K562 (cell line): Measurements from ENCODE around the gene RNF13. TPM values are rescaled to one million over a fixed set of nuclear protein-coding genes. Genes with fewer than 3 reads are reported as not detected.

Experiments used
- ATF3 ChIP-seq, 2 experiments: fragments of 450-650 bp in 1 of 2; sonication (generic) in 1 of 2; formaldehyde crosslinking in 1 of 2; IDR thresholded peaks in 1 of 2; conservative IDR thresholded peaks in 1 of 2; 2 replicates each; pipeline versions ENCODE4 v1.6.1 to v1.8.1; 2016 to 2023; ENCODE audit warnings: mild to moderate bottlenecking in 2 of 2, moderate library complexity in 2 of 2, inconsistent platforms in 1 of 2, missing genetic modification reagents in 1 of 2
- CBFA2T2 ChIP-seq: fragments of 450-650 bp; conservative IDR thresholded peaks from 2 replicates; pipeline ENCODE4 v1.6.1; 2017; ENCODE audit warnings: mild to moderate bottlenecking
- CEBPB ChIP-seq: fragments of 450-650 bp; IDR thresholded peaks from 2 replicates; pipeline ENCODE4 v1.6.1; 2016; ENCODE audit warnings: missing genetic modification characterization, missing compliant biosample characterization
- CTCF ChIP-seq, 3 experiments: IDR thresholded peaks in 2 of 3; conservative IDR thresholded peaks in 1 of 3; 2 replicates each; pipeline ENCODE4 v1.5.1; 2011 to 2012; ENCODE audit warnings: low read length in 3 of 3, mild to moderate bottlenecking in 3 of 3, control low read depth in 2 of 3, improper control_type of control experiment in 1 of 3, inconsistent platforms in 1 of 3, low read depth in 1 of 3, mixed read lengths in 1 of 3, moderate library complexity in 1 of 3; ENCODE audit not compliant: insufficient read depth in 2 of 3
- E2F1 ChIP-seq: sonication (generic); formaldehyde crosslinking; IDR thresholded peaks from 2 replicates; pipeline ENCODE4 v1.8.1; 2023; ENCODE audit warnings: mild to moderate bottlenecking, missing genetic modification reagents, moderate library complexity
- GATAD2B ChIP-seq: fragments of 450-650 bp; IDR thresholded peaks from 2 replicates; pipeline ENCODE4 v1.6.1; 2017; ENCODE audit warnings: mild to moderate bottlenecking, borderline replicate concordance
- JUNB ChIP-seq: fragments of 450-650 bp; formaldehyde crosslinking; conservative IDR thresholded peaks from 2 replicates; pipeline ENCODE4 v1.4.0; 2020; ENCODE audit warnings: mild to moderate bottlenecking
- ZNF280B ChIP-seq: fragments of 250-450 bp; sonication (Bioruptor Pico); IDR thresholded peaks from 2 replicates; pipeline ENCODE4 v1.5.1; 2021; ENCODE audit warnings: mild to moderate bottlenecking
- ZNF318 ChIP-seq, 2 experiments: fragments of 450-650 bp; IDR thresholded peaks; 2 replicates each; pipeline ENCODE4 v1.6.1; 2016; ENCODE audit warnings: mild to moderate bottlenecking in 2 of 2, borderline replicate concordance in 1 of 2, low read depth in 1 of 2, moderate library complexity in 1 of 2
- ZNF740 ChIP-seq, 3 experiments: fragments of 200-800 bp in 1 of 3; sonication (Bioruptor generic) in 1 of 3; sonication (generic) in 1 of 3; formaldehyde crosslinking in 1 of 3; IDR thresholded peaks; 2 replicates each; pipeline versions ENCODE4 v1.6.1 to v1.8.0; 2016 to 2022; ENCODE audit warnings: mild to moderate bottlenecking in 2 of 3, missing compliant biosample characterization in 2 of 3, missing genetic modification characterization in 2 of 3, missing genetic modification reagents in 1 of 3
- polyA plus RNA-seq, 8 experiments: library from polyadenylated mRNA; depleted of rRNA in 4 of 8; stranded (reverse) in 5 of 8; unstranded in 3 of 8; fragments of >200 nt; fragmentation: Nextera tagmentation in 2 of 8; fragmentation: Illumina TruSeq in 1 of 8; extraction: Ambion mirVana in 2 of 8; extraction: Trizol in 1 of 8; gene quantifications; 2 replicates each; pipeline versions ENCODE4 v1.2.1 to v1.2.3, GENCODE V29; 2011 to 2014; ENCODE audit warnings: inconsistent platforms in 1 of 8, missing spikeins in 1 of 8
- total RNA-seq, 7 experiments: library from RNA; depleted of rRNA in 6 of 7; stranded (reverse); fragments of >200 nt in 6 of 7; fragmentation: Illumina TruSeq in 2 of 7; extraction: Trizol in 2 of 7; gene quantifications; 2 replicates each; pipeline versions ENCODE4 v1.2.1 to v1.2.3, GENCODE V29; 2011 to 2021; ENCODE audit warnings: low replicate concordance in 1 of 7

The RNF13 gene
- total and polyA plus RNA-seq, 9 of the 15 experiments (the other 6 are each of a cell fraction or from before 2014, with no cell fraction given) = 12.7 to 35.8 (median 18.9) TPM

GRCh38 chr3:149967086-149967685 is 154.2 kb downstream of the RNF13 start (continued):
- TF ChIP-seq E2F1 (CRISPR knock-in tag) (no peak), GATAD2B (no peak), CBFA2T2 (no peak), JUNB (no peak), ZNF740 (CRISPR knock-in tag; IDR thresholded peaks at IDR 0.05) (no peak), ZNF740 (tag; IDR thresholded peaks at IDR 0.05) (no peak), CEBPB (tag) (peak; percentile 87), ZNF280B (CRISPR knock-in tag) (no peak), CTCF (IDR thresholded peaks at IDR 0.05 in 2 of 3, conservative IDR thresholded peaks at IDR 0.05 in 1 of 3; ENCODE audit: insufficient read depth in 2 of 3, low read depth in 1 of 3, low read length in 3 of 3) (peak in 1 of 3 experiments; percentile 74; a peak in 3 of 6 replicates), ATF3 (IDR thresholded peaks at IDR 0.05) (peak; percentile 84), ATF3 (CRISPR knock-in tag; conservative IDR thresholded peaks at IDR 0.05) (no peak), ZNF318 (IDR thresholded peaks at IDR 0.05; ENCODE audit: borderline replicate concordance in 1 of 2, low read depth in 1 of 2) (no peak)
